ENCODE measurements around the gene CEP170.
A peak's percentile ranks its signal among the peaks of the same experiment; 100 is the strongest.
"Not testable (repeated sequence)": the region's sequence is repeated elsewhere in the genome, so short reads cannot be mapped to it uniquely, and the experiment has no call there.

CEP170 gene

GRCh38 chr1:243150906-243151305, 104.2 kb downstream of the CEP170 start:
- not testable (repeated sequence) for DNase-seq

- DNase-seq = not testable (repeated sequence)
Measured at GRCh38 chr1:243149120-243149519, 106.0 kb downstream of the CEP170 start.

- not testable (repeated sequence) for DNase-seq
Measured at GRCh38 chr1:243147351-243147750, 107.7 kb downstream of the CEP170 start.

- not testable (repeated sequence) for DNase-seq
Measured at GRCh38 chr1:243140498-243140897, 114.6 kb downstream of the CEP170 start.

GRCh38 chr1:243122876-243123409, 132.1 kb downstream of the CEP170 start:
- peak; percentile 53 for DNase-seq

- DNase-seq = not testable (repeated sequence)
Measured at GRCh38 chr1:243121939-243122338, 133.1 kb downstream of the CEP170 start.

- DNase-seq = not testable (repeated sequence)
Measured at GRCh38 chr1:243118601-243119322, 136.3 kb downstream of the CEP170 start.

GRCh38 chr1:243116187-243116586, 138.9 kb downstream of the CEP170 start:
- not testable (repeated sequence) for DNase-seq

GRCh38 chr1:243114769-243115168, 140.3 kb downstream of the CEP170 start:
- not testable (repeated sequence) for DNase-seq

- peak; percentile 89 for DNase-seq
Measured at GRCh38 chr1:243114059-243114713, 140.9 kb downstream of the CEP170 start.

- DNase-seq = not testable (repeated sequence)
Measured at GRCh38 chr1:243107171-243107570, 147.9 kb downstream of the CEP170 start.

GRCh38 chr1:243105652-243106332, 149.3 kb downstream of the CEP170 start:
- not testable (repeated sequence) for DNase-seq

GRCh38 chr1:243105104-243105503, 150.0 kb downstream of the CEP170 start:
- DNase-seq = not testable (repeated sequence)

- DNase-seq = not testable (repeated sequence)
Measured at GRCh38 chr1:243104452-243104851, 150.6 kb downstream of the CEP170 start.

GRCh38 chr1:243101551-243102050, 153.5 kb downstream of the CEP170 start:
- DNase-seq = peak; percentile 54

GRCh38 chr1:243087368-243087767, 167.7 kb downstream of the CEP170 start:
- not testable (repeated sequence) for DNase-seq
